Dermis microvascular lymphatic vessel endothelial cell (primary cell): ENCODE data around the gene PHKA2. TPM values are rescaled to one million over a fixed set of nuclear protein-coding genes. Genes with fewer than 3 reads are reported as not detected.

Experiments
- DNase-seq, 2 donors: peaks; one replicate each; pipeline versions ENCODE4 v3.0.0 to v3.0.0-alpha.2; 2010; ENCODE audit warnings: low read depth in 2 of 2
- total RNA-seq: library from RNA; depleted of rRNA; stranded (reverse); fragments of >200 nt; gene quantifications from 2 replicates; pipeline ENCODE4 v1.2.1, GENCODE V29; 2014

The PHKA2 gene
- total RNA-seq, 1 donor from 2014 or later: 7.4 TPM

- DNase-seq: peak; percentile 6 to 32
Measured at GRCh38 chrX:18931972-18932371, 51.9 kb downstream of the PHKA2 start.

GRCh38 chrX:18929775-18930174 lies 54.1 kb downstream of the PHKA2 start:
- DNase-seq: no peak

- DNase-seq: no peak
Measured at GRCh38 chrX:18927558-18927957, 56.4 kb downstream of the PHKA2 start.

- DNase-seq: no peak
Measured at GRCh38 chrX:18924507-18925088, 59.3 kb downstream of the PHKA2 start.

- no peak for DNase-seq
Measured at GRCh38 chrX:18920566-18920965, 63.3 kb downstream of the PHKA2 start.

- no peak for DNase-seq
Measured at GRCh38 chrX:18920079-18920478, 63.8 kb downstream of the PHKA2 start.

GRCh38 chrX:18917831-18918230 lies 66.1 kb downstream of the PHKA2 start:
- no peak for DNase-seq

- no peak for DNase-seq
Measured at GRCh38 chrX:18906286-18906685, 77.6 kb downstream of the PHKA2 start.

- DNase-seq: peak in 1 of 2 donors; percentile 42
Measured at GRCh38 chrX:18900401-18900976, 83.4 kb downstream of the PHKA2 start.

GRCh38 chrX:18899796-18900380 lies 84.0 kb downstream of the PHKA2 start:
- peak in 1 of 2 donors; percentile 7 for DNase-seq

GRCh38 chrX:18898492-18898891 lies 85.4 kb downstream of the PHKA2 start:
- no peak for DNase-seq

GRCh38 chrX:18898091-18898490 lies 85.8 kb downstream of the PHKA2 start:
- no peak for DNase-seq

GRCh38 chrX:18897611-18898010 lies 86.3 kb downstream of the PHKA2 start:
- no peak for DNase-seq

GRCh38 chrX:18896680-18897544 lies 87.0 kb downstream of the PHKA2 start:
- no peak for DNase-seq

GRCh38 chrX:18895189-18895951 lies 88.5 kb downstream of the PHKA2 start:
- peak; percentile 36 to 47 for DNase-seq

- no peak for DNase-seq
Measured at GRCh38 chrX:18894156-18894555, 89.8 kb downstream of the PHKA2 start.

- DNase-seq: no peak
Measured at GRCh38 chrX:18893536-18893935, 90.4 kb downstream of the PHKA2 start.

GRCh38 chrX:18892899-18893298 lies 91.0 kb downstream of the PHKA2 start:
- DNase-seq: no peak

- no peak for DNase-seq
Measured at GRCh38 chrX:18891548-18891945, 92.4 kb downstream of the PHKA2 start.

GRCh38 chrX:18890724-18891547 lies 93.0 kb downstream of the PHKA2 start:
- no peak for DNase-seq

- DNase-seq: no peak
Measured at GRCh38 chrX:18890049-18890381, 93.9 kb downstream of the PHKA2 start.
